ENCODE data around the gene USP49. TPM values are rescaled to one million over a fixed set of nuclear protein-coding genes. Genes with fewer than 3 reads are reported as not detected.

The USP49 gene
- total RNA-seq, 1 experiment from 2014 or later, result 2.3 TPM

GRCh38 chr6:41935193-41935574 is 40.0 kb upstream of the USP49 start:
- no peaks in the 10 kb centered on the region for H3K9me3 ChIP-seq (ENCODE audit: low read length)
- DNase-seq (no peak), ATAC-seq (no peak)
- BruUV-seq (replicated peaks), result no TSS peak
- ChIA-PET CTCF (interaction anchor here (1.1 to 1.8 kb wide), 2 partner anchors 134 to 147 kb away, joined by 5 to 7 read pairs; partner anchors contain the start of gene TOMM6), POLR2A (ENCODE audit: unreplicated experiment) (interaction anchor here (0.6 kb wide), 1 partner anchor 59 kb away, joined by 8 read pairs; no protein-coding TSS in a partner anchor)
- H3K9me2 ChIP-seq (replicated peaks; ENCODE audit: low read length), result no peaks in the 10 kb centered on the region
- H3K4me3 ChIP-seq (ENCODE audit: low read length), result no peak overlapping the region
- no peak overlapping the region for H3K27ac ChIP-seq (ENCODE audit: low read length)
- TF ChIP-seq EZH2 (IDR thresholded peaks at IDR 0.05; ENCODE audit: low read length, unreplicated experiment) (no peak), EZH2phosphoT487 (IDR thresholded peaks at IDR 0.05; ENCODE audit: borderline replicate concordance, low read length) (no peak)
- TF ChIP-seq, protein P1, sequence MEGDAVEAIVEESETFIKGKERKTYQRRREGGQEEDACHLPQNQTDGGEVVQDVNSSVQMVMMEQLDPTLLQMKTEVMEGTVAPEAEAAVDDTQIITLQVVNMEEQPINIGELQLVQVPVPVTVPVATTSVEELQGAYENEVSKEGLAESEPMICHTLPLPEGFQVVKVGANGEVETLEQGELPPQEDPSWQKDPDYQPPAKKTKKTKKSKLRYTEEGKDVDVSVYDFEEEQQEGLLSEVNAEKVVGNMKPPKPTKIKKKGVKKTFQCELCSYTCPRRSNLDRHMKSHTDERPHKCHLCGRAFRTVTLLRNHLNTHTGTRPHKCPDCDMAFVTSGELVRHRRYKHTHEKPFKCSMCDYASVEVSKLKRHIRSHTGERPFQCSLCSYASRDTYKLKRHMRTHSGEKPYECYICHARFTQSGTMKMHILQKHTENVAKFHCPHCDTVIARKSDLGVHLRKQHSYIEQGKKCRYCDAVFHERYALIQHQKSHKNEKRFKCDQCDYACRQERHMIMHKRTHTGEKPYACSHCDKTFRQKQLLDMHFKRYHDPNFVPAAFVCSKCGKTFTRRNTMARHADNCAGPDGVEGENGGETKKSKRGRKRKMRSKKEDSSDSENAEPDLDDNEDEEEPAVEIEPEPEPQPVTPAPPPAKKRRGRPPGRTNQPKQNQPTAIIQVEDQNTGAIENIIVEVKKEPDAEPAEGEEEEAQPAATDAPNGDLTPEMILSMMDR (conservative IDR thresholded peaks at IDR 0.05; ENCODE audit: low read depth, low read length), result no peak
- H3K79me2 ChIP-seq (ENCODE audit: low read length), result peaks cover 23% of the 10 kb centered on the region
- H2AFZ ChIP-seq (ENCODE audit: low read length), result no peak overlapping the region
- intact Hi-C loops (cut with micrococcal nuclease), result loop anchor here (5.0 kb wide), 1 partner anchor 148 kb away; the partner anchor contains the start of gene TOMM6
- peaks cover 54% of the 10 kb centered on the region for H3K36me3 ChIP-seq (ENCODE audit: low read depth, low read length)
- no peak overlapping the region for H3K4me2 ChIP-seq (ENCODE audit: low read length)
- peaks cover 24% of the 10 kb centered on the region for H3K4me1 ChIP-seq (ENCODE audit: insufficient read depth, low read length)
- H4K20me1 ChIP-seq (ENCODE audit: low read length), result peaks cover 3% of the 10 kb centered on the region; the same call in 1 of the 2 replicates
- no peak overlapping the region for H3K9ac ChIP-seq (ENCODE audit: low read length)
- no peaks in the 10 kb centered on the region for H3F3A ChIP-seq (ENCODE audit: low read length, unreplicated experiment)
- no peaks in the 10 kb centered on the region for H3K27me3 ChIP-seq (ENCODE audit: low read length)

GRCh38 chr6:41934278-41935192 is 39.4 kb upstream of the USP49 start:
- no peaks in the 10 kb centered on the region for H3K27me3 ChIP-seq (ENCODE audit: low read length)
- no TSS peak for BruUV-seq (replicated peaks)
- H3K4me2 ChIP-seq (ENCODE audit: low read length), result no peak overlapping the region
- H3K9me2 ChIP-seq (replicated peaks; ENCODE audit: low read length), result no peaks in the 10 kb centered on the region
- ChIA-PET POLR2A (ENCODE audit: unreplicated experiment) (interaction anchor here (0.6 kb wide), 1 partner anchor 59 kb away, joined by 8 read pairs; no protein-coding TSS in a partner anchor), CTCF (interaction anchor here (1.8 kb wide), 1 partner anchor 133 kb away, joined by 5 read pairs; no protein-coding TSS in a partner anchor)
- no peak overlapping the region for H3K27ac ChIP-seq (ENCODE audit: low read length)
- no peaks in the 10 kb centered on the region for H3F3A ChIP-seq (ENCODE audit: low read length, unreplicated experiment)
- H3K79me2 ChIP-seq (ENCODE audit: low read length), result peaks cover 23% of the 10 kb centered on the region
- no peak overlapping the region for H3K4me3 ChIP-seq (ENCODE audit: low read length)
- H3K9ac ChIP-seq (ENCODE audit: low read length), result no peak overlapping the region
- ATAC-seq (no peak), DNase-seq (no peak)
- intact Hi-C loops (cut with micrococcal nuclease), result loop anchor here (5.0 kb wide), 1 partner anchor 147 kb away; the partner anchor contains the start of gene TOMM6
- H3K36me3 ChIP-seq (ENCODE audit: low read depth, low read length), result peaks cover 60% of the 10 kb centered on the region
- no peak overlapping the region for H2AFZ ChIP-seq (ENCODE audit: low read length)
- no peaks in the 10 kb centered on the region for H3K9me3 ChIP-seq (ENCODE audit: low read length)
- TF ChIP-seq EZH2phosphoT487 (IDR thresholded peaks at IDR 0.05; ENCODE audit: borderline replicate concordance, low read length), result no peak
- TF ChIP-seq, protein P1 (conservative IDR thresholded peaks at IDR 0.05; ENCODE audit: low read depth, low read length), result no peak
- TF ChIP-seq EZH2 (IDR thresholded peaks at IDR 0.05; ENCODE audit: low read length, unreplicated experiment), result no peak
- H3K4me1 ChIP-seq (ENCODE audit: insufficient read depth, low read length), result peaks cover 18% of the 10 kb centered on the region
- H4K20me1 ChIP-seq (ENCODE audit: low read length), result peaks cover 10% of the 10 kb centered on the region; the same call in 1 of the 2 replicates

All from PC-3 (cell line).